ENCODE data around the gene AGXT. TPM values are rescaled to one million over a fixed set of nuclear protein-coding genes. Genes with fewer than 3 reads are reported as not detected.
A peak's percentile ranks its signal among the peaks of the same experiment; 100 is the strongest.

AGXT gene
- total and polyA plus RNA-seq, 2 of the 8 experiments (the other 6 are each of a cell fraction or from before 2014, with no cell fraction given): 0.03 TPM; not detected in 1

- H4K91ac ChIP-seq (replicated peaks; ENCODE audit: insufficient read length, low read length): peak overlapping the region; percentile 54
- H2BK20ac ChIP-seq (ENCODE audit: low read length): no peak overlapping the region
- no peak overlapping the region for H2BK120ac ChIP-seq (replicated peaks; ENCODE audit: low read depth, low read length)
- H3K79me1 ChIP-seq (ENCODE audit: low read depth, low read length): no peaks in the 10 kb centered on the region
- no peak overlapping the region for H2AK5ac ChIP-seq (ENCODE audit: low read depth, low read length)
- H3K27ac ChIP-seq (ENCODE audit: low read depth, low read length): no peak overlapping the region
- no peaks in the 10 kb centered on the region for H3K9me3 ChIP-seq (ENCODE audit: insufficient read depth in 2 of 2, low read depth in 1 of 2, low read length in 1 of 2)
- no peak overlapping the region for H3K56ac ChIP-seq (replicated peaks; ENCODE audit: insufficient read length, low read depth, low read length)
- CTCF ChIA-PET (ENCODE audit: partially characterized antibody): interaction anchor here (2.1 kb wide), 1 partner anchor 36 kb away, joined by 6 read pairs; no protein-coding TSS in a partner anchor
- FAIRE-seq (no peak), DNase-seq (ENCODE audit: low read depth in 1 of 2, low spot score in 2 of 2) (no peak)
- H2BK15ac ChIP-seq (ENCODE audit: low read length): no peak overlapping the region
- no peaks in the 10 kb centered on the region for H4K20me1 ChIP-seq (replicated peaks in 1 of 2; ENCODE audit: control insufficient read depth in 1 of 2, insufficient read depth in 2 of 2, low read length in 2 of 2)
- no peaks in the 10 kb centered on the region for H3K79me2 ChIP-seq (ENCODE audit: control insufficient read depth in 1 of 2, insufficient read depth in 2 of 2, low read length in 2 of 2)
- 0 out of 7 replicates have a peak, but pooled peaks cover 0 to 2% (median 0%) of the 10 kb centered on the region in 4 experiments for H3K4me1 ChIP-seq (replicated peaks in 1 of 4; ENCODE audit: control insufficient read depth in 3 of 4, insufficient read depth in 4 of 4, low read length in 3 of 4)
- H3K4ac ChIP-seq (replicated peaks; ENCODE audit: insufficient read length, low read depth, low read length): no peak overlapping the region
- POLR2A ChIA-PET (ENCODE audit: partially characterized antibody): no interaction called here
- H3K23ac ChIP-seq (ENCODE audit: insufficient read length): no peak overlapping the region
- H3K18ac ChIP-seq (ENCODE audit: extremely low read depth, low read length): no peak overlapping the region
- H3K23me2 ChIP-seq (ENCODE audit: low read depth, low read length): no peaks in the 10 kb centered on the region
- no peaks in the 10 kb centered on the region for H3K36me3 ChIP-seq (ENCODE audit: control insufficient read depth in 2 of 4, insufficient read depth in 4 of 4, low read length in 3 of 4)
- no peak overlapping the region for H2AFZ ChIP-seq (ENCODE audit: low read length)
- H3K4me3 ChIP-seq (ENCODE audit: extremely low read depth in 1 of 4, insufficient read depth in 2 of 4, low read depth in 3 of 4, low read length in 4 of 4): no peak overlapping the region
- no peak overlapping the region for H3K9ac ChIP-seq (replicated peaks in 1 of 4; ENCODE audit: extremely low read depth in 1 of 4, low read depth in 3 of 4, low read length in 3 of 4)
- TF ChIP-seq ASH2L (IDR thresholded peaks at IDR 0.05; ENCODE audit: low read length) (no peak), HDAC2 (IDR thresholded peaks at IDR 0.05; ENCODE audit: borderline replicate concordance in 1 of 2, low read depth in 2 of 2, low read length in 2 of 2) (no peak), SUZ12 (IDR thresholded peaks at IDR 0.05; ENCODE audit: low read length) (no peak), TAF1 (IDR thresholded peaks at IDR 0.05; ENCODE audit: low read depth, low read length) (no peak), CBX5 (IDR thresholded peaks at IDR 0.05; ENCODE audit: low read depth, low read length) (no peak), ATF2 (IDR thresholded peaks at IDR 0.05; ENCODE audit: low read length) (no peak), BRCA1 (IDR thresholded peaks at IDR 0.05; ENCODE audit: low read depth, low read length) (no peak)
- H3K14ac ChIP-seq (ENCODE audit: insufficient read length): no peak overlapping the region
- no peak overlapping the region for H3K4me2 ChIP-seq (ENCODE audit: insufficient read depth in 1 of 2, low read depth in 2 of 2, low read length in 2 of 2)
- no peak overlapping the region for H4K5ac ChIP-seq (ENCODE audit: insufficient read length, low read depth, low read length)
- no peaks in the 10 kb centered on the region for H3K27me3 ChIP-seq (replicated peaks in 1 of 4; ENCODE audit: control insufficient read depth in 3 of 4, extremely low read depth in 1 of 4, insufficient read depth in 3 of 4, low read length in 3 of 4)
- 76% methylated on average over 8 of the region's 12 CpGs; no CpG with 5 or more reads in 1 of the 2 experiments for WGBS, 2 experiments (ENCODE audit: extremely low coverage in 1 of 2, insufficient coverage in 1 of 2, insufficient read length in 1 of 2, insufficient replicate concordance in 2 of 2, low coverage in 1 of 2, low lambda C conversion rate in 2 of 2, missing lambda C conversion rate in 1 of 2)
- no peak overlapping the region for H2BK5ac ChIP-seq (ENCODE audit: low read depth, low read length)
- no peak overlapping the region; the same call in 1 of the 2 replicates for H4K8ac ChIP-seq (ENCODE audit: extremely low read depth, insufficient read depth, low read length)
- H2BK12ac ChIP-seq (ENCODE audit: low read depth, low read length): no peak overlapping the region
Observed at GRCh38 chr2:240892925-240893324, 24.3 kb downstream of the AGXT start.

All from H1 (cell line).